Fibroblast of lung (primary cell): Measurements from ENCODE around the gene SLC8A3. TPM values are rescaled to one million over a fixed set of nuclear protein-coding genes. Genes with fewer than 3 reads are reported as not detected.

Experiments
- DNase-seq, 2 donors: peaks; one replicate each; pipeline versions ENCODE4 v3.0.0 to v3.0.0-alpha.2; 2010; ENCODE audit warnings: low read depth in 2 of 2
- H2AFZ ChIP-seq: 2 replicates; pipeline ENCODE4 v1.5.1; 2012; ENCODE audit warnings: low read length, control low read depth, inconsistent platforms
- H3K27ac ChIP-seq: 2 replicates; pipeline ENCODE4 v1.5.1; 2011; ENCODE audit warnings: low read length, control low read depth; ENCODE audit not compliant: insufficient read depth
- H3K27me3 ChIP-seq: 2 replicates; pipeline ENCODE4 v1.5.1; 2011; ENCODE audit warnings: mild to moderate bottlenecking, low read length; ENCODE audit not compliant: control insufficient read depth, insufficient read depth
- H3K36me3 ChIP-seq: 2 replicates; pipeline ENCODE4 v1.5.1; 2011; ENCODE audit warnings: low read length; ENCODE audit not compliant: control insufficient read depth, insufficient read depth
- H3K4me1 ChIP-seq: 2 replicates; pipeline ENCODE4 v1.5.1; 2011; ENCODE audit warnings: low read length; ENCODE audit not compliant: control insufficient read depth, insufficient read depth; ENCODE audit errors: extremely low read depth
- H3K4me2 ChIP-seq: 2 replicates; pipeline ENCODE4 v1.5.1; 2011; ENCODE audit warnings: low read length, control low read depth; ENCODE audit not compliant: insufficient read depth; ENCODE audit errors: extremely low read depth
- H3K4me3 ChIP-seq, 4 experiments: fragments of 200-600 bp in 1 of 4; sonication (generic) in 1 of 4; replicated peaks in 1 of 4; 2 replicates each; pipeline ENCODE4 v1.5.1; 2011 to 2016; ENCODE audit warnings: low read length in 4 of 4, low read depth in 3 of 4, mild to moderate bottlenecking in 3 of 4, control low read depth in 2 of 4, inconsistent platforms in 1 of 4, mixed read lengths in 1 of 4; ENCODE audit not compliant: insufficient read depth in 1 of 4; ENCODE audit errors: control extremely low read depth in 1 of 4
- H3K79me2 ChIP-seq: 2 replicates; pipeline ENCODE4 v1.5.1; 2012; ENCODE audit warnings: mild to moderate bottlenecking, low read length, inconsistent platforms; ENCODE audit not compliant: control insufficient read depth, insufficient read depth
- H3K9ac ChIP-seq: 2 replicates; pipeline ENCODE4 v1.5.1; 2011; ENCODE audit warnings: mild to moderate bottlenecking, low read length, control low read depth; ENCODE audit not compliant: insufficient read depth
- H3K9me3 ChIP-seq: 2 replicates; pipeline ENCODE4 v1.5.1; 2012; ENCODE audit warnings: low read depth, low read length; ENCODE audit not compliant: control insufficient read depth, insufficient read depth
- H4K20me1 ChIP-seq: 2 replicates; pipeline ENCODE4 v1.5.1; 2011; ENCODE audit warnings: low read length; ENCODE audit not compliant: control insufficient read depth, insufficient read depth; ENCODE audit errors: extremely low read depth
- EZH2 ChIP-seq: IDR thresholded peaks from 2 replicates; pipeline ENCODE4 v1.5.1; 2012; ENCODE audit warnings: low read length, control low read depth, mild to moderate bottlenecking; ENCODE audit errors: missing control alignments
- polyA plus RNA-seq, 2 donors: library from polyadenylated mRNA; depleted of rRNA in 1 of 2; stranded (reverse) in 1 of 2; unstranded in 1 of 2; fragments of >200 nt; gene quantifications; 2 replicates each; pipeline ENCODE4 v1.2.1, GENCODE V29; 2011 to 2012; ENCODE audit warnings: missing spikeins in 1 of 2
- total RNA-seq: library from RNA; depleted of rRNA; stranded (reverse); fragments of >200 nt; gene quantifications from 2 replicates; pipeline ENCODE4 v1.2.1, GENCODE V29; 2014
- TF ChIP-seq, protein P1 (sequence below), 2 donors: IDR thresholded peaks in 1 of 2; conservative IDR thresholded peaks in 1 of 2; 1 replicate in 1 of 2; 2 replicates in 1 of 2; pipeline ENCODE4 v1.5.1; 2011 to 2012; ENCODE audit warnings: low read length in 2 of 2, control low read depth in 1 of 2, inconsistent platforms in 1 of 2, low read depth in 1 of 2, mild to moderate bottlenecking in 1 of 2

The SLC8A3 gene
- total and polyA plus RNA-seq, 2 donors (not counting 1 experiment from before 2014, with no cell fraction given): under 0.01 to 0.03 TPM

DNA sequence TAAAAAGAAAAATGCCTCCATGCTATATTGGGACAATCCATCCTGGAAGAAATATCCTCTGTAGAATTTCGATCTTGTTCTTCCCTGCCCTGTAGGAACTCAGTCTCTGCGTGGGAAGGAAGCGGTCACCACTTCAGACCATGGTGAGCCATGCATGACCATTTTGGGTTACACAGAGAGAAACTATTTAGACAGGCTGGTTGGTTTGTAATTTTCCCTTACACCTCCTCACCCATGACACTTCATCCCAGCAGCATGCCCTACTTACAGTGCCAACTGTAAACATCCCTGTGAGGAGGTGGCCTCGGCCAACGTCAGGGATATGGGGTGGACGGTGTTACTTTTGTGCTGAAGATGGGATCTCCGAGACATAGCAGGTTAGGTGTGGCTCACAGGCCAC, 188.2 kb downstream of the SLC8A3 start:
- no peaks in the 10 kb centered on the region for H3K36me3 ChIP-seq
- H3K4me1 ChIP-seq: no peaks in the 10 kb centered on the region
- no peak overlapping the region for H3K9ac ChIP-seq
- H3K4me3 ChIP-seq: no peak overlapping the region
- H2AFZ ChIP-seq: no peak overlapping the region
- no peaks in the 10 kb centered on the region for H3K79me2 ChIP-seq
- no peaks in the 10 kb centered on the region for H4K20me1 ChIP-seq
- H3K9me3 ChIP-seq: no peaks in the 10 kb centered on the region
- H3K27me3 ChIP-seq: no peaks in the 10 kb centered on the region
- no peak overlapping the region for H3K27ac ChIP-seq
- TF ChIP-seq EZH2: no peak
- TF ChIP-seq, protein P1, sequence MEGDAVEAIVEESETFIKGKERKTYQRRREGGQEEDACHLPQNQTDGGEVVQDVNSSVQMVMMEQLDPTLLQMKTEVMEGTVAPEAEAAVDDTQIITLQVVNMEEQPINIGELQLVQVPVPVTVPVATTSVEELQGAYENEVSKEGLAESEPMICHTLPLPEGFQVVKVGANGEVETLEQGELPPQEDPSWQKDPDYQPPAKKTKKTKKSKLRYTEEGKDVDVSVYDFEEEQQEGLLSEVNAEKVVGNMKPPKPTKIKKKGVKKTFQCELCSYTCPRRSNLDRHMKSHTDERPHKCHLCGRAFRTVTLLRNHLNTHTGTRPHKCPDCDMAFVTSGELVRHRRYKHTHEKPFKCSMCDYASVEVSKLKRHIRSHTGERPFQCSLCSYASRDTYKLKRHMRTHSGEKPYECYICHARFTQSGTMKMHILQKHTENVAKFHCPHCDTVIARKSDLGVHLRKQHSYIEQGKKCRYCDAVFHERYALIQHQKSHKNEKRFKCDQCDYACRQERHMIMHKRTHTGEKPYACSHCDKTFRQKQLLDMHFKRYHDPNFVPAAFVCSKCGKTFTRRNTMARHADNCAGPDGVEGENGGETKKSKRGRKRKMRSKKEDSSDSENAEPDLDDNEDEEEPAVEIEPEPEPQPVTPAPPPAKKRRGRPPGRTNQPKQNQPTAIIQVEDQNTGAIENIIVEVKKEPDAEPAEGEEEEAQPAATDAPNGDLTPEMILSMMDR (conservative IDR thresholded peaks at IDR 0.05 in 1 of 2, IDR thresholded peaks at IDR 0.05 in 1 of 2; ENCODE audit: low read depth in 1 of 2, low read length in 2 of 2): no peak
- peak in 1 of 2 donors; percentile 68 for DNase-seq
- H3K4me2 ChIP-seq: no peak overlapping the region

GRCh38 chr14:69999261-69999674, 189.5 kb downstream of the SLC8A3 start:
- TF ChIP-seq EZH2: no peak
- TF ChIP-seq, protein P1 (conservative IDR thresholded peaks at IDR 0.05 in 1 of 2, IDR thresholded peaks at IDR 0.05 in 1 of 2; ENCODE audit: low read depth in 1 of 2, low read length in 2 of 2): no peak
- H3K27me3 ChIP-seq: no peaks in the 10 kb centered on the region
- no peaks in the 10 kb centered on the region for H3K9me3 ChIP-seq
- H3K4me3 ChIP-seq: no peak overlapping the region
- H3K4me2 ChIP-seq: no peak overlapping the region
- peak; percentile 92 to 97 for DNase-seq
- no peak overlapping the region for H2AFZ ChIP-seq
- H3K9ac ChIP-seq: no peak overlapping the region
- no peaks in the 10 kb centered on the region for H3K36me3 ChIP-seq
- H3K79me2 ChIP-seq: no peaks in the 10 kb centered on the region
- no peak overlapping the region for H3K27ac ChIP-seq
- H4K20me1 ChIP-seq: no peaks in the 10 kb centered on the region
- H3K4me1 ChIP-seq: no peaks in the 10 kb centered on the region

DNA sequence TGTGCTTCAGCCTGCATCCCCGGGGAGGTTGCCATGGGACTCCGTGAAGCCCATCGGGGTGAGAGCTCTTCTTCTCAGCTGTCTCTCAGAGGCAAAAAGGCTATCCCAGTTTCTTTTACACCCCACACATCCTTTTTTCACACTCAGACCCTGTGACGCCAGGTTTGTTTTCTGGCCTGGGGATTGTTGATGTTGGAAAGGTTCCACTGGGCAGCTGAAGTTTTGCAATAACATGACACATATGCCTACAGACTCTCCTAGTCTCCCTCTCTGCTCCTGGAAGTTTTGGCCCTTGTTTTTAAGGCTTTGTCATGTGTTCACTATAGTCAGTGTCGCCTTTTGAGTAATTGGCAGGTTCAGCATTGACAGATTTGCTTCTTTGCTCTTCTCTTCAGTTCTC, 190.9 kb downstream of the SLC8A3 start:
- no peaks in the 10 kb centered on the region for H3K9me3 ChIP-seq
- H3K79me2 ChIP-seq: no peaks in the 10 kb centered on the region
- no peak overlapping the region for H3K9ac ChIP-seq
- H3K27me3 ChIP-seq: no peaks in the 10 kb centered on the region
- H3K4me2 ChIP-seq: no peak overlapping the region
- DNase-seq: peak; percentile 75 to 93
- H3K27ac ChIP-seq: no peak overlapping the region
- H3K4me3 ChIP-seq: no peak overlapping the region
- H4K20me1 ChIP-seq: no peaks in the 10 kb centered on the region
- no peaks in the 10 kb centered on the region for H3K4me1 ChIP-seq
- H3K36me3 ChIP-seq: no peaks in the 10 kb centered on the region
- TF ChIP-seq EZH2: no peak
- TF ChIP-seq, protein P1 (conservative IDR thresholded peaks at IDR 0.05 in 1 of 2, IDR thresholded peaks at IDR 0.05 in 1 of 2; ENCODE audit: low read depth in 1 of 2, low read length in 2 of 2): no peak
- H2AFZ ChIP-seq: no peak overlapping the region
